GM21529 (cell line): ENCODE measurements around the gene ARHGEF7.

Source experiments
- ATAC-seq: cut with Tn5 transposase; IDR thresholded peaks from one replicate; pipeline ENCODE4 v1.9.1; 2021; ENCODE audit not compliant: unreplicated experiment

ARHGEF7 gene

DNA sequence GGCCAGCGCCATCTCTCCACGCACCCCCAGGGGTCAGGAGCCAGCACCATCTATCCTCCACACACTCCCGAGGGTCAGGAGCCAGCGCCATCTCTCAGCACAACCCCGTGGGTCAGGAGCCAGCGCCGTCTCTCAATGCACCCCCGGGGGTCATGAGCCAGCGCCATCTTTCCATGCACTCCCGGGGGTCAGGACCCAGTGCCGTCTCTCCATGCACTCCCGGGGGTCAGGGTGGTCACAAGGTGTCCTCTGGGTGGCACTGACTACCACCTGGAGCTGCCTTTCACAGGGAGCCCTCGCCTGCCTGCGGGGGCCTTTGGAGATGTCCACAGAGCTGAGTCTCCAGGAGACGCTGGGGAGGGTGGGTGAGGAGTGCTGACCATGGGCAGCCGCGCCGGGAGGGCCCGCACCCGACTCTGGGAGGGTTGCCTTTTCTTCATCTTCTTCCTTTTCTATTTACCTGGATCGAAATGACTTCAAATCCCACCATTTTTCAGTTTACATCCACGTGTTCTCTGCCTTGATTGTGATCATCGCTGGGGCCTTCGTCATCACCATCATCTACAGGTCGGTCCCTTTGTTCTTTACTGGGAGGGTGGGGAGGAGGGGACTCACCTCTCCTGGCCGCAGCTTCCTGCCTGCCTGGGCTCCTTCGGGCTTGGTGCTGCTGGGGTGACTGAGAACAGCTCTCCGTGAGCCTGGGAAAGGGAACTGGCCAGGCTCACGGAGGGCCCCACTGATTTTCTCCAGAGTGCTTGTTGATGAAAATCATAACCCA, 224.4 kb downstream of the ARHGEF7 start:
- ATAC-seq = no peak

DNA sequence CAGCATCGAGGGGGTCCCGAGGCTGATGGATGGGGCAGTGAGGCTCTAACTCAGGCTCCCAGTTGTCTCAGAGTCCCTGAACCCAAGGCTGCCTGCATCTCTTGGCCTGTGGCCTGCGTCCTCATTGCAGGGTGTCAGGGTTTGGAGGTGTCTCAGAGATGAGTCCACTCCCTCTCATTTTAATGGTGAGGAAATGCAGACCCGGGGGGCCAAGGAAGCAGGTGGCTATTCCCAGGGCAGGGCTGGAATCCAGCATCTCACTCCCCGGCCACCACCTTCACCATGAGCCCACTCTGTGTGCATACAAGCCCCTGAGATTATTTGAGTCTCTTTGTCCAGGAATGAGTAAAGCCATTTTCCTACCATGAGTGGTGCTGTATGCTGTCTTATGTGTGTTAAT, 226.8 kb downstream of the ARHGEF7 start:
- ATAC-seq = no peak

DNA sequence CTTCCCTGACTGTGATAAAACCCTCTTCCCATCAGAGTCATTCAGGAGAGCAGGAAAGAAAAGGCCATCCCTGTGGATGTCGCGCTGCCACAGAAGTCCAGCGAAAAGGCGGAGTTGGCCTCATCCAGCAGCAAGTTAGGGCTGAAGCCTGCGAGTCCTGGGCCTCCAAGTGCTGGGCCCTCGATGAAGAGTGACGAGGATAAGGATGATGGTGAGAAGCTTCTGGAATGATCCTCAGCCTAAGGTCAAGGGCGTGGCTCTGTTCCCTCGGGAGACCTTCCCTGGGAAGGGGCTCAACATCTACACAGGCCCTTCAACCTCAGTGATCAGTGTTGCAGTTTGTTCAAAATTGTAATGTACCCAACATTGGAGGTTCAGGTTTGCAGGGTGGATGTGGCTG, 227.6 kb downstream of the ARHGEF7 start:
- no peak for ATAC-seq

DNA sequence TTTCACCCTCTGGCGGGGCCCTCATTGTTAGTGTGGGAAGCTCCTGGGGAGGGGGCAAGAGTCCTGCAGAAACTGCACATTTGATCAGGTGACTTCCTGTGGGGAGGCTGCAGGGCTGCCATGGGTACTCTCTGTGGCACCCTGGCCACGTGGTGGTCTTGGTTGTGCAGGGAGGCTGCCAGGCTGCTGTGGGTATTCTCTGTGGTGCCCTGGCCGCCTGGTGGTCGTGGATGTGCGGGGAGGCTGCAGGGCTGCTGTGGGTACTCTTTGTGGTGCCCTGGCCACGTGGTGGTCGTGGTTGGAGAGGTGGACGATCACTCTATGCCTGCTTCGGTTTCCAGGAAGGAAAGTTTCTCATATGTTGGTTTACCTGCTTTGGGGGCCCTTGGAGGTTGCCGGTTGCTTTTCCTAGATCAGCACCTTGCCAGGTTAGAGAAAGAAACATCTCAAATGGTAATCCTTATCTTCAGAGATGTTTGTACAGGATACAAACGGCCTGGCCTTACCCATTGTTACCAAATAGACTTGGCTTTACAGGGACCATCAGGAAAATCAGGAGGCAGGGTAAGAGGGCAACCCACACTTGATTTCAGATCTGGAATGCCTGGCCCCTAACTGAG, 228.2 kb downstream of the ARHGEF7 start:
- ATAC-seq = no peak

DNA sequence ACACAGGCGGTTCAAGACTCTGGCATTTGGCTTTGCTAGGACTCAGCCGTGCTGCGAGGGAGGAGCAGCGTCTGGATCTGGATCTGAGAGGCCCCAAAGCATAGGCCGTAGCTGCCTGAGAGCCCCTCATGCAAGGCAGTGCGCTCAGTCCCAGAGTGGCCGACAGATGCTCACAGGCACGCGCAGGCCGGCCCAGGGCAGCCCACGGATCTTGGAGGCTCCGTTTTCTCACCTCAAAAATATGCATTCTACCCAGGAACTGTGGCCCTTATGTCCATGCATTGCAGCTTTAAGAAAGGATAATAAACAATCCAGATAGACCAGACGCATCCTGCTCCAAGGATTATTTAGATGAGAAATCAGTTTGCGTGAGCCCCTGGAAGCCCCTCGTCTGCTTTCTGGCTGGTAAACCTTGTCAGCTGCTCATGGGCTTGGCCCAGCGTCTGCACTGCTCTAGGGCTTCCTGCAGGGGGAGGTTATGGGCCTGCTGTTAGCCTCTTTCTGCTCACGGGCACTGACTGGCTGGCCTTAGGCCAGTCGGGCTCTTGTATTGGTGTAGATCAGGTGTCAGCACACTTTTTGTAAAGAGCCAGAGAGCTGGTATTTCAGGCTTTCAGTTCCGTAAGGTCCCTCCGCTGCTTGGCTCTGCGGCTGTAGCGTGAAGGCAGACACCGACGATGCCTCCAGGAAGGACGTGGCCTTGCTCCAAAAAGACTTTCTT, 229.5 kb downstream of the ARHGEF7 start:
- no peak for ATAC-seq

DNA sequence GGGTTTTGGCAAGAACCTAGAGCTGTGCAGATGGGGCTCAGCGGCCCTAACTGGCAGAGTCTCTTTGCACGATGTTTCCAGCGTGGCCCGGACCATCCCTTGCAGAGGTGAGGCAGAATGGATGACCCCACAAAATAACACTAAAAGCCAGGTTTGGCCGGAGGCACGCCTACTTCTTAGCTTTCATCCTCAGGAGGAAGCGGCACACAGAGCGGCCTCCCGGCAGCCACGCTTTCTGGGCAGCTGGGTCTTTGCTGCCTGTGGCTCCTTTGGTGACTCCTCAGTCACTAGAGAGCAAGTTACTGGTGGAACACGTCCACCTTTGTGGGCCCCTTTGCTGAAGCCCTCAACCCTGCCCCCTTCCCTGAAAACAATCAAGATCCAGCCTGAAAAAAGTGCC, 230.6 kb downstream of the ARHGEF7 start:
- no peak for ATAC-seq

DNA sequence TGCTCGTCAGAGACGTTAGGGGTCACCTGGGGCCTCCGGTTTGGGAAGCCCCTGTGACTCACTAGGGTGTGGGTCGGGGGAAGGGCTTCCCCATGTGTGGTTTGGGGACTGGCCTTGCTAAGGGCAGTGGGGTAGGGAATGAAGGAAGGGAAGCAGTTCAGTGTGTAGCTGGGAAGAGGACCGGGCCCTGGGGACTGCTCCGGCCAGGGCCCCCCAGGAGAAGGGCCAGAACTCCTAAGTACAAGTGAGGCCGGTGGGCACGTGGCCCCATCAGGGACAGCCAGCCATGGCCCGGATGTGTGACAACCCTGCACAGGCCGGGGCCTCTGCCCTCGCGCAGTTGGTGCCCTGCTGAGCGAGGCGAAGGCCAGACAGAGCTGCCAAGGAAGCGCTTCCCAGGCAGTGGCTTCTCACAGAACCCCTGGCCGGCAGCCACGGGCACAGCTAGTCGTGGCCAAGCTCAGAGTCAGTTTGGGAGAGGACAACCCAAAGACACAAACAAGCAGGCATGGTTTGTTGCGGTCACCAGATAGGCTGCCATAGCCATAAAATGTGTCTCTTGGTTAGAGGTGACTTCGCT, 231.1 kb downstream of the ARHGEF7 start:
- no peak for ATAC-seq

DNA sequence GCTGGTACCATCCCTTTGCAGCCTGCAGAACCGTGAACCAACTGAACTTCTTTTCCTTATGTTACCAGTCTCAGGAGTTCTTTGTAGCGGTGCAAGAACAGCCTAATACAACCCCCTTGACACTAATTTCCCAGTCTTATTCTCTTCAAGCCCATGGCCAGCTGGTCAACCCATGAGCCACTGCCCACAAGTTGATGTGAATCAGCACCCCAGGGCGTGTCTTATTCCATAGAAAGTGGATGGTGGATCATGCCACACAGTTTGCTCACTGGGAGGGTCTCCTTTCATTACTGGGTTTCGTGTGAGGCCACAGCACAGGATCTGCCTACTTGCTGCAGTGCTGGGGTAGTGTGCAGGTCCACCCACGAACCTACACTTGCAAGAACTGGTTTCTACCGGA, 232.3 kb downstream of the ARHGEF7 start:
- no peak for ATAC-seq

DNA sequence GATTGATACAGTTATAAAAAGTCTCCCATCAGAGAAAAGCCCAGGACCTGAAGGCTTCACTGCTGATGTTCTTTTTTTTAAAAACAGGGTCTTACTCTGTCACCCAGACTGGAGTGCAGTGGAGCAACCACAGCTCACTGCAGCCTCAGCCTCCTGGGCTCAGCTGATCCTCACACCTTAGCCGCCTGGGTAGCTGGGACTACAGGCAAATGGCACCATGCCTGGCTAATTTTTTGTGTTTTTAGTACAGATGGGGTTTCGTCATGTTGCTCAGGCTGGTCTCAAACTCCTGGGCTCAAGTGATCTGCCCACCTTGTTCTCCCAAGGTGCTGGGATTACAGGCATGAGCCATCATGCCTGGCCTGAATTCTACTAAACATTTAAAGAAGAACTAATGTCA, 238.4 kb downstream of the ARHGEF7 start:
- no peak for ATAC-seq

DNA sequence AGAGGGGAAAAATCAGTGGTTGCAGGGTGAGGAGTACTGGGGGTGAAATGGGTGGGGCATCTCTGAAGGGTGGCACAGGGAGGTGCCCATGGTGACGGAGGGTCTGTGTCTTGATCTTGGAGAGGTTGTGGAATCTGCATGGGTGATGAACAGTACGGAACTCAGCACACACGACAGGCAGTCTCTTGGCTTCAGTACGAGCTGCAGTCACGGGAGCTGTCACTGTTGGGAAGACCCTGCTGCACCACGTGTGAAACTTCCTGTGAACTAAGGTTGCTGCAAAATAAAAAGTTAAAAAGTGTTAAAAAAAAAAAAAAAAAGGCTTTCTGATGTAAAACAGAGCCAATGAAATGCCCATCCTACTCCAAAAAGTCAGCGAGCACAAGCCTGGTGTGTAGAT, 239.7 kb downstream of the ARHGEF7 start:
- no peak for ATAC-seq
